ENCODE results near the gene MRPL58. TPM values are rescaled to one million over a fixed set of nuclear protein-coding genes. Genes with fewer than 3 reads are reported as not detected.

The MRPL58 gene
- total and polyA plus RNA-seq, 12 donors = 38.7 to 120 (median 58.9) TPM

DNA sequence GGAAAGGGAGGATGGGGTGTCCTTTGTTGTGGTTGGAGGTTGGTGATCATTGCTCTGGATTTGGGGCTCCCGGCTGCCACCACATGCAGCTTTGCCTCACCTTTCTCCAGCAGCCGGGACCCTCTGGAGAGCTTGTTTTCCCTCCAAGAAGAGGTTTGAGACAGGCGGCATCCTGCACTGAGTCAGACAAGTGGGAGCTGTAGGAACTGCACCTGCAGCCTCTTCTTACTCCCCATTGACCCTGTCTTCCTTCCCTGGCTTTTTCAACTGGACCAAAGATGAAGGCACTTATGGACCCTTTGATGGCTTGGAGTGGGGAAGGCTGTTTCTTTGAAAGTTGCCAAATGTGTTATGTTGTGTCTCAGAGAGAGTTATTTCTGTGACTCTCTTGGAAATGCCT lies 51.2 kb downstream of the MRPL58 start:
- intact Hi-C loops (cut with DNase I) = loop anchor here in 1 of 2 donors (5.0 to 10.0 kb wide), 2 partner anchors 44 to 59 kb away; partner anchors contain the start of gene ARMC7
- no peak for DNase-seq

DNA sequence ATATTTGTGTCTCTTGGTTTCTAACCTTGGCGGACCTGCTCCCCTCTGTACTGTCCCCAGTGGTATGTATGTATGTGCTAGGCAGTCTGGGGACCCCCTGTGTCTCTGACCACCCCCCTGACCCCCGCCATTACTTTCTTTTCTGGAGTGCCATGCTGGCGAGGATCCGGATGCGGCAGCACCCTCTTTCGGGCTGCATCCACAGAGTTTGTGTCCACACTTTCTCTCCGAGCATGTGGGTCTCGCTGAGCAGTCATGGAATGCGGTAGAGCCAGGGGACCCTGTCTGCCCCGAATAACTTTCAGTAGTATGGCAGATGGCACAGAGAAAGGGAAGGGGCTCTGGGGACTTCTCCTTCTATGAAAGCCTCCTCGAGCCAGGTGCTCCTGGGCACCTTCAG lies 51.6 kb downstream of the MRPL58 start:
- 91 to 96% (median 94%) methylated on average over 9 to 11 of the region's 11 CpGs for WGBS, 4 donors
- H3K4me3 ChIP-seq = no peak overlapping the region
- DNase-seq = no peak
- no peaks in the 10 kb centered on the region for H3K27me3 ChIP-seq
- no peak overlapping the region for H3K27ac ChIP-seq
- no peaks in the 10 kb centered on the region for H3K4me1 ChIP-seq (replicated peaks in 1 of 2)
- peaks cover 0 to 53% of the 10 kb centered on the region in 2 donors for H3K36me3 ChIP-seq (replicated peaks in 1 of 2)
- TF ChIP-seq, protein P1, sequence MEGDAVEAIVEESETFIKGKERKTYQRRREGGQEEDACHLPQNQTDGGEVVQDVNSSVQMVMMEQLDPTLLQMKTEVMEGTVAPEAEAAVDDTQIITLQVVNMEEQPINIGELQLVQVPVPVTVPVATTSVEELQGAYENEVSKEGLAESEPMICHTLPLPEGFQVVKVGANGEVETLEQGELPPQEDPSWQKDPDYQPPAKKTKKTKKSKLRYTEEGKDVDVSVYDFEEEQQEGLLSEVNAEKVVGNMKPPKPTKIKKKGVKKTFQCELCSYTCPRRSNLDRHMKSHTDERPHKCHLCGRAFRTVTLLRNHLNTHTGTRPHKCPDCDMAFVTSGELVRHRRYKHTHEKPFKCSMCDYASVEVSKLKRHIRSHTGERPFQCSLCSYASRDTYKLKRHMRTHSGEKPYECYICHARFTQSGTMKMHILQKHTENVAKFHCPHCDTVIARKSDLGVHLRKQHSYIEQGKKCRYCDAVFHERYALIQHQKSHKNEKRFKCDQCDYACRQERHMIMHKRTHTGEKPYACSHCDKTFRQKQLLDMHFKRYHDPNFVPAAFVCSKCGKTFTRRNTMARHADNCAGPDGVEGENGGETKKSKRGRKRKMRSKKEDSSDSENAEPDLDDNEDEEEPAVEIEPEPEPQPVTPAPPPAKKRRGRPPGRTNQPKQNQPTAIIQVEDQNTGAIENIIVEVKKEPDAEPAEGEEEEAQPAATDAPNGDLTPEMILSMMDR (IDR thresholded peaks at IDR 0.05) = no peak
- TF ChIP-seq POLR2A (IDR thresholded peaks at IDR 0.05) = no peak
- no peaks in the 10 kb centered on the region for H3K9me3 ChIP-seq (replicated peaks in 1 of 3)
- intact Hi-C loops (cut with DNase I) = loop anchor here in 1 of 2 donors (5.0 to 10.0 kb wide), 2 partner anchors 43 to 59 kb away; partner anchors contain the start of gene ARMC7

More for the DNA sequence above, 51.2 kb downstream of the MRPL58 start:
- Histone ChIP-seq H3K9me3 (replicated peaks in 1 of 3) (no peaks in the 10 kb centered on the region), H3K27ac (no peak overlapping the region), H3K4me3 (no peak overlapping the region), H3K27me3 (no peaks in the 10 kb centered on the region), H3K4me1 (replicated peaks in 1 of 2) (no peaks in the 10 kb centered on the region), H3K36me3 (replicated peaks in 1 of 2) (peaks cover 0 to 53% of the 10 kb centered on the region in 2 donors)
- TF ChIP-seq, protein P1 (IDR thresholded peaks at IDR 0.05) = no peak
- no peak for TF ChIP-seq POLR2A (IDR thresholded peaks at IDR 0.05)
- WGBS, 4 donors = 86 to 100% (median 93%) methylated on average over 1 to 3 of the region's 3 CpGs

DNA sequence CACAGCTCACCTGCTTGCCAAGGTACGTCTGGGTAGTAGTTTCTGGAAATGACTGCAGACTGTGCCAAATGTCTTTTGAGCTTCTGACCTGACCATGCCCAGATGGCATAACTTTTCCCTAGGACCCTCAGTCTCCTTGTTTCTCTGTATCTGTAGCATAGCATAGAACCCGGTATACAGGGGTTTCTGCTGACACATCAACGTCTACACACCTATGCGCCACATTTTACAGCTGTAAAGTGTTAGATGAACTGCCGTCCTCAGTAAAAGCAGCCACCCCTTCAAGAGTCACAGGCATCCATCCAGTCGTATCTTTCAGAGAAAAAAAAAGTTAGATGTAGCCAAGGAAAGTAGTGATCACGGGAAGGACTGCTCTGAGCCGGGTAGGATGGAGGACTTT lies 52.0 kb downstream of the MRPL58 start:
- peaks cover 0 to 50% of the 10 kb centered on the region in 2 donors for H3K36me3 ChIP-seq (replicated peaks in 1 of 2)
- H3K4me3 ChIP-seq = no peak overlapping the region
- no peaks in the 10 kb centered on the region for H3K27me3 ChIP-seq
- no peak overlapping the region for H3K27ac ChIP-seq
- no peak for TF ChIP-seq POLR2A (IDR thresholded peaks at IDR 0.05)
- TF ChIP-seq, protein P1 (IDR thresholded peaks at IDR 0.05) = no peak
- WGBS, 4 donors = 90 to 93% (median 91%) methylated on average over 8 of the region's 8 CpGs
- intact Hi-C loops (cut with DNase I) = loop anchor here in 1 of 2 donors (5.0 to 10.0 kb wide), 2 partner anchors 43 to 60 kb away; partner anchors contain the start of gene ARMC7
- H3K9me3 ChIP-seq (replicated peaks in 1 of 3) = no peaks in the 10 kb centered on the region
- H3K4me1 ChIP-seq (replicated peaks in 1 of 2) = no peaks in the 10 kb centered on the region
- no peak for DNase-seq

DNA sequence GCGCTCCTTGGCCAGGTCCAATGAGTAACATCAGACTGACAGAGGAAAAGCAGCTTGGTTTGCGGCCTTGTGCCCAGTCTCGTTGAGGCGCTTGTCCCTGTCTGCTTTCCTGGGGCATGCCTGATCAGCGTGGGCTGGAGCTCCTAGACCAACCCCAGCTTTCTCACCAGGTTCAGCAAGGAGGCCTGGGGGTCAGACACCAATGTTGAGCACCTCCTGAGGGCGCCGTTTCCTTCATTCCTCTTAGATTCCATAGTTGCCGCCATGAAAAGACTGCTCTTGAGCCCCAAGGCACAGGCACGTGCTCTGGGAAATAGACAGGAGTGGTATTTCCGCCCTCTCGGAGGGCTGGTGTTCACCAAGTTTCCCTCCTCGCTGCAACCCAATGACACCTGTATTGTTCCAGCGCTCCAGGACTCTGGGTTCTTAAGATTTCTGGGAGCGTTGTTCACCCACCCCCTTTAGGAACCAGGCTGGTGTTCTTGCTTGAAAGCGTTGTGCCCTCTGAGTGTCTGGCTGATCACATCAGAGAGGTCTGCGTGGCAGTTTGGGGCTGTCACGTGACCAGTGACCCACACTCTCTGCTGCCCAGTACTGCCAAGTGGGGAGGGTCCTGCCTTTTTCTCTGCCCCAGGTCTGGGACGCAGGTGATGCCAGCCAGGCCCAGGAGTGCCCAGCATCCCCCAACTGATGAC lies 52.5 kb downstream of the MRPL58 start:
- H3K4me1 ChIP-seq (replicated peaks in 1 of 2) = no peaks in the 10 kb centered on the region
- no peaks in the 10 kb centered on the region for H3K27me3 ChIP-seq
- no peak overlapping the region for H3K27ac ChIP-seq
- WGBS, 4 donors = 92 to 97% (median 96%) methylated on average over 13 to 18 of the region's 18 CpGs
- intact Hi-C loops (cut with DNase I) = loop anchor here in 1 of 2 donors (5.0 to 10.0 kb wide), 2 partner anchors 42 to 60 kb away; partner anchors contain the start of gene ARMC7
- no peaks in the 10 kb centered on the region for H3K9me3 ChIP-seq (replicated peaks in 1 of 3)
- H3K4me3 ChIP-seq = no peak overlapping the region
- DNase-seq = no peak
- no peak for TF ChIP-seq POLR2A (IDR thresholded peaks at IDR 0.05)
- H3K36me3 ChIP-seq (replicated peaks in 1 of 2) = peaks cover 0 to 47% of the 10 kb centered on the region in 2 donors
